NCI-H446 (cell line): ENCODE measurements around the gene WDR90.

Source experiments
- DNase-seq, 2 experiments: peaks; one replicate each; lab custom pipeline; 2025; lab: John Stamatoyannopoulos, UW

WDR90 gene

GRCh38 chr16:676565-676902, 27.4 kb downstream of the WDR90 start:
- no peak for DNase-seq

DNA sequence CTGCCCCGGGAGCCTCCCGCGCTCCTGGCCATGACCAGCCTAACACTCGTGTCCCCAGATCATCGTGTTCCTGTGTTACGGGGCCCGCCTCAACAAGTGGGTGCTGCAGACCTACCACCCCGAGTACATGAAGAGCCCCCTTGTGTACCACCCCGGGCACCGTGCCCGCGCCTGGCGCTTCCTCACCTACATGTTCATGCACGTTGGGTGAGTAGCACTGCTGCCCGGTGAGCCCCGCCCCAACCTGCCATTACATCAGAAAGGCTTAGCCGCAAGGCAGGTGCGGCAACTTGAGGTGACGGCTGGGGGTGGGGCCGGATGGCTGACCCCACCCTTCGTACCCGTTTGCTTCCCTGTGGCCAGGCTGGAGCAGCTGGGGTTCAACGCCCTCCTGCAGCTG, 27.7 kb downstream of the WDR90 start:
- no peak for DNase-seq

GRCh38 chr16:677316-678190, 28.4 kb downstream of the WDR90 start:
- no peak for DNase-seq

DNA sequence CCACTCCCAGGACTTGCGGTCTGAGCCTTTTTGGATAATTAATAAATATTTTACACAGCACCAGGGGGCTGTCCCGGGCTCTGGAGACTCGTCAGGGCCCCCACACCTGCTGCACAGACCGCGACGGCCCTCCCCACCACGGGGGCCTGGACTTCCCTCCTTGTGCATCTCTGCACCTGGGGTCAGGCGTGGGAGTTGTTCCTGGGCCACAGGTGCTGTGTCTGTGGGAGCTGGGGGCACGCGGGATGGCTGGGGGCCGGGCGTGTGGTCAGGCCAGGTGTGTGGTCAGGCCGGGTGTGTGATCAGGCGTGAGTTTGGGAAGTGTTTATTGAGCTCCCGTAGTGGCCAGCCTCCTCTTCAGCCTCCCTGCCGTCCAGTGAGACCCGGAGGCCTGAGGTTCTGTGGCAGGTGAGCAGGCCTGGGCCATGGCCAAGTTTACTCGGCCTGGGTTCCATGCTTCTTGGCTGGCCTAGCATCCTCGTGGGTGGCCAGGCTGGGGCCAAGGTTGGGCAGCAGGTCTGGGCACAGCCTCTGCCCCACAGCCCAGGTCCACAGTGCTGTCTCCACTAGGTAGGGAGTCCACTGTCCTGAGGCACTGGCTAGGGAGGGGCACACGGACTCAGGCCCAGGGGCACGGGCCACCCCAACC, 29.2 kb downstream of the WDR90 start:
- DNase-seq, result no peak

DNA sequence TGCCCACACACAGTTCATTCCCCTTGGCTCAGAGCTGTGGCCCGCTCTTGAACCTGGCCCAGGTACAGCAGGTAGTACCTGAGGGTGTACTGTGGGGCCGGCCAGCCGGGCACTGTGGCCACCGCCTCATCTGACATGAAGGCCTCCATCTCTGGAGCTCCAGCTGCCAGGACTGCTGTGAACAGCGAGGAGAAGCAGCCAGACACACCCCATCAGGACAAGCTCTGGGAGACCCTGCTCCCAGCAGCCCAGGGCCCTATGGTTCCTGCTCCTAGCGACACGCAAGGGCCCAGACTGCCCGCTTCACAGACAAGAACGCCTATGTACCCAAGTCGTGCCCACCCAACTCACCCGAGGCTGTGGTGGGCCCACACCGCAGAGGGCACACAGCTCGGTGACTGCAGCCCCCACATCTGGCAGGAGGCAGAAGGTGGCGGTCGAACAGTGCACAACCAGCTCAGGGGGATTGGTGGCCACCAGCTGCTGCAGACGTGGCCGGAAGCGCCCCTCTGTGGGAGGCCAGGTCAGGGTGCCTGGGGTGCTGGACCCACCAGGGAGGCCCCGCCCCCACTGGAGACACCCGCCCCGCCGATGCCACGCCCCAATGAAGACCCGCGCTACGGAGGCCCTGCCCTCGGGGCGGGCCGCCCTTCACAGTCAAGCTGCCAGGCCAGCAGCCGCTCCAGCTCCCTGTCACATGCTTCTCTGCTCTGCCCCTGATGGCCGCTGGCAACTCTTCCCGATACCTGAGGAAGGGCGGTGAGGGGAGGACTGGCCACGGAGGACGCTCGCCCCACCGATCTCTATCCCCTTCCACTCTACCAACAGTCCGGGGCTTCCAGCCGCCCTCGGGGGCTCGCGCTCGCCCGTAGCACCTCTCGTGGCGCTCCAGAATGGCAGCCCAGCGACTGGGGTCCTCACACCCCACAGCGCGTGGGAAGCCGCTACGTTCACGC, 30.0 kb downstream of the WDR90 start:
- DNase-seq, result peak; percentile 44 to 87

- DNase-seq, result peak; percentile 78 to 92
These were observed 30.9 kb downstream of the WDR90 start, which contains the start of gene STUB1 for GRCh38 chr16:679814-680624. STUB1 (plus strand) TSS chr16:680410; CDS start chr16:680526, 116 bp downstream.

GRCh38 chr16:680625-680945, 31.4 kb downstream of the WDR90 start:
- no peak for DNase-seq

GRCh38 chr16:680967-681745, 32.0 kb downstream of the WDR90 start:
- DNase-seq, result peak; percentile 20 to 56

GRCh38 chr16:681746-682427, 32.7 kb downstream of the WDR90 start:
- no peak for DNase-seq

DNA sequence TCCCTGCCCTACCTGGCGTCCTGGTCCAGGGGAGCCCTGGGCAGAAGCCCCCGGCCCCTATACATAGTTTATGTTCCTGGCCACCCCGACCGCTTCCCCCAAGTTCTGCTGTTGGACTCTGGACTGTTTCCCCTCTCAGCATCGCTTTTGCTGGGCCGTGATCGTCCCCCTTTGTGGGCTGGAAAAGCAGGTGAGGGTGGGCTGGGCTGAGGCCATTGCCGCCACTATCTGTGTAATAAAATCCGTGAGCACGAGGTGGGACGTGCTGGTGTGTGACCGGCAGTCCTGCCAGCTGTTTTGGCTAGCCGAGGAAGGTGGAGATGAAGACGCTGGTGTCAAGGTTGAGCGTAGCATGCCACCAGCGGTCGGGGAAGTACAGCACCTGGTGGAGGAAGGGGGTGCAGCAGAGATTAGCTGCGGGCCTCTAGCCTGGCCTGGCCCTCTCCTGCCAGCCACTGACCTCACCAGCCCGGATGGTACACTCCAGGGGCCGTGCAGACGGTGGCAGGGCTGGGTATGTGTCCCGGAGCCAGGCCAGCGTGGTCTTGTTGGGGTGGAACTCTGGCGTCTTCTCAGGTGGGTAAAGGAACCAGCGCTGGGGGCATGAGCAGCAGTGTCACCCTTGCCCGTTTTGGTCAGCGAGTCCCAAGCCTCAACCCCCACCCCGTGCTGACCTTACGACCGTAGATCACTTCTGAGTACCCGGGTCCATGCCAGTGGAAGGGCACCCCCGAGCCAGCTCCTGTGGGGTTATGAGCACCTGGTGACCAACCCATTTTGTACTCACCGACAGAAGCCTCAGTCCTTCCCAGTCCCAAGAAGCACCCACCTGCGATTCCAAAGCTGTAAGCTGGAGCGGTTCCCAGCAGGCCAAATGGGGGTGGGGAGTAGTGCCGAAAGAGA, 33.6 kb downstream of the WDR90 start:
- no peak for DNase-seq

- no peak for DNase-seq
These were observed 34.4 kb downstream of the WDR90 start for GRCh38 chr16:683396-684070.

- peak; percentile 82 to 97 for DNase-seq
These were observed 35.1 kb downstream of the WDR90 start, which contains the start of gene JMJD8 for GRCh38 chr16:684071-684794. JMJD8 (minus strand) TSS chr16:684334; CDS start chr16:684319, 15 bp downstream.

DNA sequence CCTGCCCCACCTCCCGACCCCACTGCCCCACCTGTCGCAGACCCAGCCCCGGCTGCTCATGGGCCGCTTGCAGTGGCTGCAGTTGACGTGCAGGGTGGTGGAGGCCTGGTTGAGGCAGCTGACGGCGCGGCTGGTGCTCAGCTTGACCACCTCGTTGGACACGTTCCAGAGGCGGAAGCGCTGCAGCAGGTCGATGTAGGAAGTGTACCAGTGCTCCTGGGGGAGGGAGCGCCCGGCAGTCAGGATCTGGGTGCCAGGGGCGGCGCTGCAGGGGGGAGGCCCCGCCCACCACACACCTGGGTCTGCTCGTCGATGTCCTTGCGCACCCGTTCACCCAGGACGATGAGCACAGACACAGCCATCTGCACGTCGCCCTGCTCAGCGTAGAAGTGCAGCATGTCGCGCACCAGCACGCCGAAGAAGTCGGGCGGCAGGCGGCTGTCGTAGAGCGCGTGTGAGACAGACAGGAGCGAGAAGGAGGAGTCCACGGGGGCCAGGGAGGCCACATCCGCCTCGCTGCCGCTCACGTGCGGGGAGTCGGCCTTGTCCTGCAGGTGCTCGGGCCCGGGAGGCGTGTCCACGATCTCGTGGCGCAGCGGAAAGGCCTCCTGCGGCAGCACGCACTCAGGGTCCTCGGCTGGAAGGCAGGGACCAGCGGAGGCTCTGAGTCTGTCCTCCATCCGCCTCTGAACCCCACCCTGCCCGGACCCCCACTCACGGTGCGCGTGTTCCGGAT, 36.0 kb downstream of the WDR90 start:
- DNase-seq, result no peak

- peak in 1 of 2 experiments; percentile 27 for DNase-seq
These were observed 36.8 kb downstream of the WDR90 start for GRCh38 chr16:685967-686366.

GRCh38 chr16:686459-687260, 37.5 kb downstream of the WDR90 start:
- no peak for DNase-seq

DNA sequence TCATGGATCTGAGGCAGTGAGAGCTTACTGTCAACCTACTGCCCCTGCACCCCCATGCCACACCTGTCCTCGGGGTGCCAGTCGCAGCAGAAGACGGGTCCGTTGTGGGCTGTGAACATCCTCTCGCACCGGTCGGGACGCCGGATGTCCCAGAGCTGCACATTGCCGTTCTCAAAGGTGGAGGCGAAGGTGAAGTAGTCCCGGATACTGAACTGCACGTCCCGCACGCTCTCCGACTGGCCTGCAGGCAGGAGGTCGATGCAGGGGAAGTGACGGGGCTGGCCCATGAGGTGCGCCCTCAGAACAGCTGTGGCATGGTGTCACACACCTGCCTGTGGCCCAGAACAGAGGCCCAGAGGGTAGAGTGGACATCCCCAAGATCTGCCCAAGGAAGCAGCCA, 38.3 kb downstream of the WDR90 start:
- DNase-seq, result no peak
